Adrenal gland (tissue), 5 donors: ENCODE results near the gene ZMIZ2.

Experiments used
- POLR2A ChIP-seq, 2 donors: fragments of 450-650 bp; IDR thresholded peaks; one replicate each; pipeline ENCODE4 v1.6.1; 2017; ENCODE audit warnings: antibody characterized with exemption in 2 of 2, mild to moderate bottlenecking in 2 of 2, moderate library complexity in 1 of 2
- TF ChIP-seq, protein P1 (sequence below), 6 experiments: fragments of 450-650 bp in 4 of 6; fragments of 200-600 bp in 2 of 6; sonication (generic) in 1 of 6; IDR thresholded peaks; 1 replicate in 5 of 6; 2 replicates in 1 of 6; pipeline versions ENCODE4 v1.5.1 to v1.8.0; 2016 to 2021; ENCODE audit warnings: antibody characterized with exemption in 6 of 6, mild to moderate bottlenecking in 2 of 6, moderate library complexity in 1 of 6
- donor health status: DM: no; HTN: no; CAD: no.

DNA sequence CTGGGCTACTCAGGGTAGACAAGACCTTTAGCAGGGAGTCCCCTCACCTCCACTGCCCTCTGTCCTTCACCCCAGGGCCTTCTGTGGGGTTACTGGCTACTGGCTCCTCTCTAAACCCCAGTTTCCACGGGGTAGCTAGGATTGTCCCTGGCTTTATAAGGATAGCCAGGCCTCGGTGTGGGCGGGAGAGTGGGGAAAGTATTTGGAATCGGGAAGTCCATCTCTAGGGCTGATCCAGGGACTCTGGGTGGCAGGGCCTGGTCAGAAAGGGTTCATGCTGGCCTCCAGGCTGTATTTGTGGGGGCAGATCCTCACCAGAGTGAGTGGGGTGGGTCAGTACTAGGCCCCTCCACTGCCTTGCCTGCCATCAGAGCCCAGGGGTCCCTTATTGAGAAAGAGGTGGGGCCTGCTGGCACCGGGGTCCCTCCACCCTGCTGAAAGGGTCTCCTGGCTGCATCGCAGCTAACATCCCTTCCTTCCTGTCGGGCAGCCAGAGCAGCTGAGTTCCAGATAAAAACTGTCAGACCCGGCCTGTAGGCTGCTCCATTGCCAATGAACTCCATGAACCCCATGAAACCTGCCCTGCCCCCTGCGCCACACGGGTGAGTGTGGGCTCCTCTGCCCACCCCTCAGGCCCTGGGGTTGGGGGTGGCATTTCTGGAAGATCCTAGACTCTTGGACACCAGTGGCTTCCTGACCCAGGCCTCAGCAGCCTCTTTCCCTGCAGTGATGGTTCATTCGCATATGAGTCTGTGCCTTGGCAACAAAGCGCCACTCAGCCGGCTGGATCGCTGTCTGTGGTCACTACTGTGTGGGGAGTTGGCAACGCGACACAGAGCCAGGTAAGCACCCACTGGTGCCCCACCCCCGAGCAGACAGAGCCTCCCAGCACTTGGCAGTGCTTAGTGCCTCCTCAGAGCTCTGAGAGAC is 7.3 kb downstream of the ZMIZ2 start:
- no peak for TF ChIP-seq POLR2A (IDR thresholded peaks at IDR 0.05)
- TF ChIP-seq, protein P1, sequence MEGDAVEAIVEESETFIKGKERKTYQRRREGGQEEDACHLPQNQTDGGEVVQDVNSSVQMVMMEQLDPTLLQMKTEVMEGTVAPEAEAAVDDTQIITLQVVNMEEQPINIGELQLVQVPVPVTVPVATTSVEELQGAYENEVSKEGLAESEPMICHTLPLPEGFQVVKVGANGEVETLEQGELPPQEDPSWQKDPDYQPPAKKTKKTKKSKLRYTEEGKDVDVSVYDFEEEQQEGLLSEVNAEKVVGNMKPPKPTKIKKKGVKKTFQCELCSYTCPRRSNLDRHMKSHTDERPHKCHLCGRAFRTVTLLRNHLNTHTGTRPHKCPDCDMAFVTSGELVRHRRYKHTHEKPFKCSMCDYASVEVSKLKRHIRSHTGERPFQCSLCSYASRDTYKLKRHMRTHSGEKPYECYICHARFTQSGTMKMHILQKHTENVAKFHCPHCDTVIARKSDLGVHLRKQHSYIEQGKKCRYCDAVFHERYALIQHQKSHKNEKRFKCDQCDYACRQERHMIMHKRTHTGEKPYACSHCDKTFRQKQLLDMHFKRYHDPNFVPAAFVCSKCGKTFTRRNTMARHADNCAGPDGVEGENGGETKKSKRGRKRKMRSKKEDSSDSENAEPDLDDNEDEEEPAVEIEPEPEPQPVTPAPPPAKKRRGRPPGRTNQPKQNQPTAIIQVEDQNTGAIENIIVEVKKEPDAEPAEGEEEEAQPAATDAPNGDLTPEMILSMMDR (IDR thresholded peaks at IDR 0.05), result no peak
